ENCODE results near the gene GDA. TPM values are rescaled to one million over a fixed set of nuclear protein-coding genes. Genes with fewer than 3 reads are reported as not detected.

GDA gene
- total and polyA plus RNA-seq, 7 experiments from 2014 or later, result not detected

GRCh38 chr9:72213906-72214305 is 64.7 kb downstream of the GDA start:
- DNase-seq, result no peak
- no peak overlapping the region for H3K4me3 Mint-ChIP-seq
- intact Hi-C loops (cut with micrococcal nuclease), result no loop called here
- peaks cover 5 to 24% (median 20%) of the 10 kb centered on the region in 5 donors for H3K27me3 Mint-ChIP-seq
- H3K36me3 Mint-ChIP-seq, result no peaks in the 10 kb centered on the region
- no peak for ATAC-seq
- H3K27ac ChIP-seq (ENCODE audit: low read depth, low read length), result no peak overlapping the region
- H3K4me3 ChIP-seq (ENCODE audit: low read length), result no peak overlapping the region
- H3K27me3 ChIP-seq (ENCODE audit: control insufficient read depth in 2 of 2, insufficient read depth in 2 of 2, low read length in 2 of 2), result no peaks in the 10 kb centered on the region
- no peaks in the 10 kb centered on the region for H3K4me1 ChIP-seq (ENCODE audit: control insufficient read depth in 2 of 2, insufficient read depth in 2 of 2, low read length in 2 of 2)
- POLR2A ChIA-PET, result no interaction called here
- no peaks in the 10 kb centered on the region for H3K36me3 ChIP-seq (ENCODE audit: control insufficient read depth in 2 of 3, insufficient read depth in 3 of 3, low read length in 3 of 3)
- no peaks in the 10 kb centered on the region for H3K9me3 ChIP-seq (ENCODE audit: control insufficient read depth in 2 of 3, low read length in 3 of 3)
- no peaks in the 10 kb centered on the region for H3K4me1 Mint-ChIP-seq
- H3K9me3 Mint-ChIP-seq, result peaks cover 0 to 4% (median 0%) of the 10 kb centered on the region in 11 donors
- no peak overlapping the region for H3K27ac Mint-ChIP-seq
- CTCF ChIA-PET, result no interaction called here

GRCh38 chr9:72217306-72217842 is 68.1 kb downstream of the GDA start:
- DNase-seq (no peak), ATAC-seq (no peak)
- H3K9me3 Mint-ChIP-seq, result peaks cover 0 to 4% (median 0%) of the 10 kb centered on the region in 11 donors
- H3K4me1 Mint-ChIP-seq, result no peaks in the 10 kb centered on the region
- H3K27ac Mint-ChIP-seq, result no peak overlapping the region
- Histone ChIP-seq H3K4me3 (ENCODE audit: low read length) (no peak overlapping the region), H3K27ac (ENCODE audit: low read depth, low read length) (no peak overlapping the region), H3K36me3 (ENCODE audit: control insufficient read depth in 2 of 3, insufficient read depth in 3 of 3, low read length in 3 of 3) (no peaks in the 10 kb centered on the region), H3K9me3 (ENCODE audit: control insufficient read depth in 2 of 3, low read length in 3 of 3) (no peaks in the 10 kb centered on the region), H3K4me1 (ENCODE audit: control insufficient read depth in 2 of 2, insufficient read depth in 2 of 2, low read length in 2 of 2) (no peaks in the 10 kb centered on the region), H3K27me3 (ENCODE audit: control insufficient read depth in 2 of 2, insufficient read depth in 2 of 2, low read length in 2 of 2) (no peaks in the 10 kb centered on the region)
- intact Hi-C loops (cut with micrococcal nuclease), result no loop called here
- no peak overlapping the region for H3K4me3 Mint-ChIP-seq
- H3K27me3 Mint-ChIP-seq, result peaks cover 2 to 19% (median 8%) of the 10 kb centered on the region in 5 donors
- ChIA-PET CTCF (no interaction called here), POLR2A (no interaction called here)
- H3K36me3 Mint-ChIP-seq, result no peaks in the 10 kb centered on the region

GRCh38 chr9:72220589-72220988 is 71.3 kb downstream of the GDA start:
- POLR2A ChIA-PET, result interaction anchor here (0.7 kb wide), 1 partner anchor 406 kb away, joined by 3 read pairs; no protein-coding TSS in a partner anchor
- DNase-seq (no peak), ATAC-seq (no peak)
- Histone ChIP-seq H3K27ac (ENCODE audit: low read depth, low read length) (no peak overlapping the region), H3K4me3 (ENCODE audit: low read length) (no peak overlapping the region), H3K27me3 (ENCODE audit: control insufficient read depth in 2 of 2, insufficient read depth in 2 of 2, low read length in 2 of 2) (peaks cover 0 to 3% of the 10 kb centered on the region in 2 donors), H3K4me1 (ENCODE audit: control insufficient read depth in 2 of 2, insufficient read depth in 2 of 2, low read length in 2 of 2) (no peaks in the 10 kb centered on the region), H3K9me3 (ENCODE audit: control insufficient read depth in 2 of 3, low read length in 3 of 3) (no peaks in the 10 kb centered on the region), H3K36me3 (ENCODE audit: control insufficient read depth in 2 of 3, insufficient read depth in 3 of 3, low read length in 3 of 3) (no peaks in the 10 kb centered on the region)
- H3K27ac Mint-ChIP-seq, result no peak overlapping the region
- peaks cover 2 to 17% (median 13%) of the 10 kb centered on the region in 5 donors for H3K27me3 Mint-ChIP-seq
- CTCF ChIA-PET, result no interaction called here
- H3K4me3 Mint-ChIP-seq, result no peak overlapping the region
- no peaks in the 10 kb centered on the region for H3K4me1 Mint-ChIP-seq
- no peaks in the 10 kb centered on the region for H3K36me3 Mint-ChIP-seq
- peaks cover 0 to 3% (median 0%) of the 10 kb centered on the region in 11 donors for H3K9me3 Mint-ChIP-seq
- intact Hi-C loops (cut with micrococcal nuclease), result no loop called here

GRCh38 chr9:72226146-72226812 is 77.0 kb downstream of the GDA start:
- ChIA-PET CTCF (no interaction called here), POLR2A (no interaction called here)
- DNase-seq (no peak), ATAC-seq (no peak)
- Histone ChIP-seq H3K36me3 (ENCODE audit: control insufficient read depth in 2 of 3, insufficient read depth in 3 of 3, low read length in 3 of 3) (no peaks in the 10 kb centered on the region), H3K4me3 (ENCODE audit: low read length) (no peak overlapping the region), H3K9me3 (ENCODE audit: control insufficient read depth in 2 of 3, low read length in 3 of 3) (no peaks in the 10 kb centered on the region), H3K27me3 (ENCODE audit: control insufficient read depth in 2 of 2, insufficient read depth in 2 of 2, low read length in 2 of 2) (peaks cover 0 to 3% of the 10 kb centered on the region in 2 donors), H3K4me1 (ENCODE audit: control insufficient read depth in 2 of 2, insufficient read depth in 2 of 2, low read length in 2 of 2) (no peaks in the 10 kb centered on the region), H3K27ac (ENCODE audit: low read depth, low read length) (no peak overlapping the region)
- Mint-ChIP-seq H3K4me1 (no peaks in the 10 kb centered on the region), H3K27me3 (peaks cover 0 to 13% (median 12%) of the 10 kb centered on the region in 5 donors), H3K4me3 (no peak overlapping the region), H3K9me3 (peaks cover 0 to 3% (median 0%) of the 10 kb centered on the region in 11 donors), H3K36me3 (no peaks in the 10 kb centered on the region), H3K27ac (no peak overlapping the region)
- intact Hi-C loops (cut with micrococcal nuclease), result no loop called here

- Histone ChIP-seq H3K9me3 (ENCODE audit: control insufficient read depth in 2 of 3, low read length in 3 of 3) (no peaks in the 10 kb centered on the region), H3K36me3 (ENCODE audit: control insufficient read depth in 2 of 3, insufficient read depth in 3 of 3, low read length in 3 of 3) (no peaks in the 10 kb centered on the region), H3K4me3 (ENCODE audit: low read length) (no peak overlapping the region), H3K27ac (ENCODE audit: low read depth, low read length) (no peak overlapping the region), H3K4me1 (ENCODE audit: control insufficient read depth in 2 of 2, insufficient read depth in 2 of 2, low read length in 2 of 2) (no peaks in the 10 kb centered on the region), H3K27me3 (ENCODE audit: control insufficient read depth in 2 of 2, insufficient read depth in 2 of 2, low read length in 2 of 2) (peaks cover 0 to 3% of the 10 kb centered on the region in 2 donors)
- ATAC-seq (no peak), DNase-seq (no peak)
- no peaks in the 10 kb centered on the region for H3K36me3 Mint-ChIP-seq
- intact Hi-C loops (cut with micrococcal nuclease), result no loop called here
- no peaks in the 10 kb centered on the region for H3K9me3 Mint-ChIP-seq
- peaks cover under 1 to 8% (median 7%) of the 10 kb centered on the region in 5 donors for H3K27me3 Mint-ChIP-seq
- no peak overlapping the region for H3K4me3 Mint-ChIP-seq
- ChIA-PET CTCF (no interaction called here), POLR2A (no interaction called here)
- H3K4me1 Mint-ChIP-seq, result no peaks in the 10 kb centered on the region
- no peak overlapping the region for H3K27ac Mint-ChIP-seq
These were observed 79.0 kb downstream of the GDA start for GRCh38 chr9:72228282-72228681.

- Mint-ChIP-seq H3K4me1 (peaks cover 0 to 5% (median 0%) of the 10 kb centered on the region in 7 donors), H3K4me3 (no peak overlapping the region), H3K27ac (no peak overlapping the region), H3K9me3 (no peaks in the 10 kb centered on the region), H3K27me3 (peaks cover 0 to 5% (median 2%) of the 10 kb centered on the region in 5 donors), H3K36me3 (no peaks in the 10 kb centered on the region)
- Histone ChIP-seq H3K9me3 (ENCODE audit: control insufficient read depth in 2 of 3, low read length in 3 of 3) (no peaks in the 10 kb centered on the region), H3K36me3 (ENCODE audit: control insufficient read depth in 2 of 3, insufficient read depth in 3 of 3, low read length in 3 of 3) (no peaks in the 10 kb centered on the region), H3K27ac (ENCODE audit: low read depth, low read length) (no peak overlapping the region), H3K4me1 (ENCODE audit: control insufficient read depth in 2 of 2, insufficient read depth in 2 of 2, low read length in 2 of 2) (no peaks in the 10 kb centered on the region), H3K4me3 (ENCODE audit: low read length) (no peak overlapping the region), H3K27me3 (ENCODE audit: control insufficient read depth in 2 of 2, insufficient read depth in 2 of 2, low read length in 2 of 2) (no peaks in the 10 kb centered on the region)
- no peak for ATAC-seq
- CTCF ChIA-PET, result no interaction called here
- intact Hi-C loops (cut with micrococcal nuclease), result no loop called here
- POLR2A ChIA-PET, result no interaction called here
- DNase-seq, result no peak
These were observed 83.5 kb downstream of the GDA start for GRCh38 chr9:72232778-72233177.

- H3K4me1 ChIP-seq (ENCODE audit: control insufficient read depth in 2 of 2, insufficient read depth in 2 of 2, low read length in 2 of 2), result no peaks in the 10 kb centered on the region
- CTCF ChIA-PET, result no interaction called here
- POLR2A ChIA-PET, result no interaction called here
- Mint-ChIP-seq H3K9me3 (no peaks in the 10 kb centered on the region), H3K4me1 (no peaks in the 10 kb centered on the region), H3K36me3 (no peaks in the 10 kb centered on the region), H3K4me3 (no peak overlapping the region), H3K27me3 (peaks cover 10 to 53% (median 24%) of the 10 kb centered on the region in 5 donors), H3K27ac (no peak overlapping the region)
- H3K27ac ChIP-seq (ENCODE audit: low read depth, low read length), result no peak overlapping the region
- peaks cover 0 to 3% of the 10 kb centered on the region in 2 donors for H3K27me3 ChIP-seq (ENCODE audit: control insufficient read depth in 2 of 2, insufficient read depth in 2 of 2, low read length in 2 of 2)
- intact Hi-C loops (cut with micrococcal nuclease), result no loop called here
- H3K9me3 ChIP-seq (ENCODE audit: control insufficient read depth in 2 of 3, low read length in 3 of 3), result no peaks in the 10 kb centered on the region
- no peak overlapping the region for H3K4me3 ChIP-seq (ENCODE audit: low read length)
- no peaks in the 10 kb centered on the region for H3K36me3 ChIP-seq (ENCODE audit: control insufficient read depth in 2 of 3, insufficient read depth in 3 of 3, low read length in 3 of 3)
- ATAC-seq (no peak), DNase-seq (no peak)
These were observed 98.3 kb downstream of the GDA start for GRCh38 chr9:72247549-72247948.

All from naive thymus-derived CD4-positive, alpha-beta T cell (primary cell).